ENCODE results near the gene SLC8A1.

Gene SLC8A1

DNA sequence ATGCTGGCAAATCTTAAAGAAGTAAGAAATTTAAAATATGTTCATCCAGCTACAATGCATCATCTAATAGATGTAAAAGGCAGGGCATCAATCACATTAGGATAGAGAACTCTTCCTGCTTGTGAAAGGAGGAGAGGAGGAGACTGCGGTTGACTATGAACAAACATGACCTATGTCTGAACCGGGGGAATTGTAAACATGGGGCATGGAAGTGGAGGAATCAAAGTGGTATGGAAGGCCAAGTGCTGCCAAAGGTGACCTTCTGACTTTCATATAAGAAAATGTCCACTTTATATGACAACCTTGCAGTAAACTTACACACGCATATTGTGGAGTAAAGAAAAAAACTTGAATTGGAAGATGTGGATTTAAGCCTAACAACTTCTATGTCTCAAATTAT is 20.0 kb upstream of the SLC8A1 start:
- Mint-ChIP-seq H3K27ac (no peak overlapping the region), H3K27me3 (no peaks in the 10 kb centered on the region), H3K4me3 (no peak overlapping the region), H3K4me1 (ENCODE audit: low read depth) (no peaks in the 10 kb centered on the region), H3K9me3 (ENCODE audit: low read depth) (no peaks in the 10 kb centered on the region), H3K36me3 (no peaks in the 10 kb centered on the region)

DNA sequence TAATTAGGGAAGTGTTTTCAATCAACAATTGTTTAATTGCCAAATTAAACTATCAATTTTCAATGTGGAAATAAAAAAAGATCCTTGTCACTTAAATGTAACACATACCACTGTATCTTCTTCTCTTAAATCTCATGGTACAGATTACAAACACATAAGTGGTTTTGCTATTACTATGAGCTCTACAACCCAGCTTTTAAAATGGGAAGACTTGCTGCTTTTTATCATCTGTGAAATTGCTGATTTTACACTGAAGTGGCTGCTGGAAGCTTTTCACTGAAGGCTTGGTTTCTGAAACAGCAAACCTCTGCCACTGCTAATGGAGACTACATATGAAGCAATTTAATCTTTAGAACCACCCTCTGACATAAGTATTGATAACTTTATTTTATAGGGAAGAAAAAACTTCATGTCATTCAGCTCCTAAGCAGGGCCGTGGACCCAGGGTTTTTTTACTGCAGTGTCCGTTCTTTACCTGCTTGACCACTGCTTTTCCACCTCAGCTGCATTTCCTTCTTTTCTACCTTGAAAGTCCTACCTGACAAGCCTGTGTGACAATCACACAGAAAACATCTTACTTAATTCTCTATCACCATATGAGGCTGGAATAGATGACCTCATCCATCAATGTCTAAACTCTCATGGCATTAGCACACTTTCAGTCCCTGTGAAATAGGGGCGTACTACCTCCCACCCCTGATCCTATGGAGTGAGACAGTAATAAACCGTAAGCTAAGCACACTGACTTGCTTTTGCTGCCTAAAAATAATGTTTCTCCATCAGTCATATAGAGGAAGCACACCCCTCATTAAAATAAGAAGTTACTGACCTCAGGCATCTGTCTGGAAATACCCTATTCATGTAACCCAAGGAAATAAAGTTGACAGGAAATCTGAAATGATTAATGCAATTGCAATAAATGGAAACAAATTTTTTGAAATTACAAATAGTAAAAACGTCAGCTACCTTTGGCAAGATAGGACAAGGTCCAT is 19.2 kb upstream of the SLC8A1 start:
- Mint-ChIP-seq H3K27me3 (no peaks in the 10 kb centered on the region), H3K4me3 (no peak overlapping the region), H3K4me1 (ENCODE audit: low read depth) (no peaks in the 10 kb centered on the region), H3K9me3 (ENCODE audit: low read depth) (no peaks in the 10 kb centered on the region), H3K36me3 (no peaks in the 10 kb centered on the region), H3K27ac (no peak overlapping the region)

DNA sequence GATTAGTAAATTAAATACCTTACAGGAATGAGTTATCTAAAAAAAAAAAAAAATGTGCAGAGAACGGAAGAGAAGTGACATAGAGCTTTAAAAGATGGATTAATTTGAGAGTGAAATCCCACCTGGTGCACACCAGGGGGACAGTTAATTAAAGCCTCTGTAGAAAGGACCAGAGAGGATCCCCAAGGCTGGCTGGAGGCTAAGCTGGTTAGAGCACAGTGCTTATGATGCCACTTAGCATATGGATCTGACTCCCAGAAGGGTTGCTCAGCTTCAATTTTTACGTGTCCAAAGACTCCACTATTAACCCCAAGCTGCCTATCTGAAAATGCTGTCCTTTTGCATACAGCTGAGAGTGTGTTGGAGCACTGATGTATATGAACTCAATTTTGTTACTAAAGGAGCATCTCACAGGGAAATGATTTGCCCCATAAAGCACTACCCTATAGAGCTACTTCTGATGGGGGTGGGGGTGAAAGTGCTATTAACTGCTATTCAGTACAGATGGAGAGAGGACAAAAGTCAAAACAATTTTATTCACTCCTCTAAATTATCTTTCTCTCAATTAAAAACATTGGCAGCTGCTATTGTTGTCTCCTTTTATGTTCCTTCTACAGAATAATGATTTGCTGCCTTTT is 15.2 kb upstream of the SLC8A1 start:
- no peaks in the 10 kb centered on the region for H3K4me1 Mint-ChIP-seq (ENCODE audit: low read depth)
- no peaks in the 10 kb centered on the region for H3K27me3 Mint-ChIP-seq
- H3K36me3 Mint-ChIP-seq: no peaks in the 10 kb centered on the region
- no peak overlapping the region for H3K27ac Mint-ChIP-seq
- H3K4me3 Mint-ChIP-seq: no peak overlapping the region
- H3K9me3 Mint-ChIP-seq (ENCODE audit: low read depth): no peaks in the 10 kb centered on the region

DNA sequence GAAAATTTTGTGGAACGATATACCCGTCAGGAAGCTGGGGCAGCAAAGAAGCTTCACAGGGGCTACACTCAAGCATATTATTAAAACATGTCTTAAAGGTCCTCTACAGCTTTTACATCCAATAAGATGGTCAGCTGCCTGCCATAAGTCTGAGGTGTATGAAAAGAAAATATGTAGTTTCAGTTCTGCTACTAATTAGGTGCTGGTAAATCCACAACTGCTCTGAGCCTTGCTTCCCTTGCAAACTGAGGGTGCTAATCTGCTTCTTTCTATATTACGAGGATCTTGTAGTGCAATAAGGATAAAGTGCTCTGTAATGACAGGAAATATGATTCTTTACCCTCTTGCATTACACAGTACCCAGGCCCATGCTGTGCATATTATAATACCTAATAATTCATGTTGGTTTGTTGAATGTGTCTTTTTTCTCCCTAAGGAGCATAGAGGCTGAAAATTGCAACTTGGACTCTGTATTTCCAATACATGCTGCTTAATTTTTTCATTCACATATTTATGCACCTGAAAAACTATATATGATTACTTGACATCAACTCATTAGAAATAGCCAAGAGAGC is 14.5 kb upstream of the SLC8A1 start:
- Mint-ChIP-seq H3K27me3 (no peaks in the 10 kb centered on the region), H3K4me3 (no peak overlapping the region), H3K4me1 (ENCODE audit: low read depth) (no peaks in the 10 kb centered on the region), H3K9me3 (ENCODE audit: low read depth) (no peaks in the 10 kb centered on the region), H3K36me3 (no peaks in the 10 kb centered on the region), H3K27ac (no peak overlapping the region)

DNA sequence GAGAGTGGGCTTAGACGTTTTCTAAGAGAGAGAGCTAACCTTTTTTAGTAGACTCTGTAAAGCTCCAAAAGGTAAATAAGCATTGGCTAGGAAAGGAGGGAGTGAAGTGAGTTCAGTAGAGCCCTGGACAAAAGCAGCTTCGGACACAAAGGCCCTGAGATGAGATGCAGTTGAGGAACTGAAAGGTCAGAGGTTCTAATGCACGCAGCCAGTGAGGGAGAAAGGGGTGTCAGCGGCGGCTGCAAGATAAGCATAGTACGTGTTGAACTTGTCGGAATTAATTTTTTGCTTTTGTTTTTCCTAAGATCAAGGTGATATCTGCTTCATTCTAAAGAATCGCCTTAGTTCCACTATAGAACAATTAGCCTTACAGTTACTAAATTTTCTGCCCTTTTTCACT is 11.2 kb upstream of the SLC8A1 start:
- Mint-ChIP-seq H3K27me3 (no peaks in the 10 kb centered on the region), H3K27ac (no peak overlapping the region), H3K36me3 (no peaks in the 10 kb centered on the region), H3K4me3 (no peak overlapping the region), H3K9me3 (ENCODE audit: low read depth) (no peaks in the 10 kb centered on the region), H3K4me1 (ENCODE audit: low read depth) (no peaks in the 10 kb centered on the region)

DNA sequence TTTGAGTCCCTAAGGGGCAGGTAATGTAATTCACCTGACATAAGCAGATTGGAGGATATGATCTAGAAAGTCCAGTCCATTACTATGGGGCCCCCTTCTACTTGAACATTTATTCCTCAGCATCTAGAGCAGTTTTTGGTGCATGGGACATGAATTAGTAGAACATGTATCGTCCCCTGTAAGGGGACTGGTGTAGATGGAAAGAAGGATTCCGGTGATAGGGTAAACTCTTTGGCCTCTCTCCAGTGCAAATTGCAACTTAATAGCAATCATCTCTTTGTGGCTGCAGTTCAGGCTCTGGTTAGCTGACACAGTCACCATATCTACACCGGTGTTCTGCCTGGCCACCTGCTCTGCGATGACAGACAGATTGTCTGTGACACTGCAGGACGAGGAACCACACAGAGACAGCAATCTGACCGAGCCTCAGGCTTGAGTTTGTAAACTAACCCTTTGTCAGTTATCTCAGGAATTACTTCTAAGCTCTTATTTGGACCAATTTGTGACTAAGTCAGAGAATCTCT is 6.4 kb upstream of the SLC8A1 start:
- Mint-ChIP-seq H3K4me1 (ENCODE audit: low read depth) (no peaks in the 10 kb centered on the region), H3K36me3 (no peaks in the 10 kb centered on the region), H3K27ac (no peak overlapping the region), H3K9me3 (ENCODE audit: low read depth) (no peaks in the 10 kb centered on the region), H3K27me3 (peaks cover 2% of the 10 kb centered on the region), H3K4me3 (no peak overlapping the region)

DNA sequence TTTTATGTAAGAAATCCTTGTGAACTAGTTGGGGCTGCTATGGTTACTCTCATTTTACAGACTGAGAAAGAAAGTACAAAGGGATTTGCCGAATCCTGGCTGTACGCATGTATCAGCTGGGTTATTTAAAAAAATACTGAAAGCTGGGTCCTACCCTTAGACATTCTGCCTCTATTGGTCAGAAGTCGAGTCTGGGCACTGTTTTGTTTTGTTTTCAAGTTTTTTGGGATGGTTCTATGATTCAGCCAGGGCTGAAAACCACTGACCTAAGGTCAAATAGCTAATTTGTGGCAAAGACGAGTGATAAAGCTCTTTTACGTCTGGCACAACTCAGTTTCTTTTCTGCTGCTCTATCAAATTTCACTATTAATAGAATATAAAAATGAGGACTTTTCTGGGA is 5.9 kb upstream of the SLC8A1 start:
- no peaks in the 10 kb centered on the region for H3K9me3 Mint-ChIP-seq (ENCODE audit: low read depth)
- no peak overlapping the region for H3K27ac Mint-ChIP-seq
- H3K27me3 Mint-ChIP-seq: peaks cover 5% of the 10 kb centered on the region
- H3K4me3 Mint-ChIP-seq: no peak overlapping the region
- H3K4me1 Mint-ChIP-seq (ENCODE audit: low read depth): no peaks in the 10 kb centered on the region
- H3K36me3 Mint-ChIP-seq: no peaks in the 10 kb centered on the region

DNA sequence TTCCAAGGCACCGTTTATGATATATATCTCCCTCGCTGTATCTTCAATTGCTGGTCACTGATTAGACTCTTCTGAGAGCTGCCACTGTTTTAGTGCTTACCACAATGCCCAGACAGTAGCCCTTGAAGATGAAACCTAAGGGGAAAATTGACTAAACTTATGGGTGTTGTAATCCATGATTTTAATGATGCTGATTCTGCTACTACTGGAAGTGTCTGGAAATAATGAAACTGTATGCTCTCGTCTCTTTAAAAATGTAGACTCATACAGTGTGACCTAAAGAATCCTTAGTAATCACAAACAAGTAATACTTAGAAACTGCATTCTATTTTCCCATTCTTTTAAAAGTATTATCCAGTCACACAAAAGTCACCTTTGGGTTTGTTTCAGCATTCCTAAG is 5.5 kb upstream of the SLC8A1 start:
- no peaks in the 10 kb centered on the region for H3K36me3 Mint-ChIP-seq
- no peaks in the 10 kb centered on the region for H3K9me3 Mint-ChIP-seq (ENCODE audit: low read depth)
- no peak overlapping the region for H3K4me3 Mint-ChIP-seq
- peaks cover 3% of the 10 kb centered on the region for H3K4me1 Mint-ChIP-seq (ENCODE audit: low read depth)
- H3K27me3 Mint-ChIP-seq: peaks cover 10% of the 10 kb centered on the region
- no peak overlapping the region for H3K27ac Mint-ChIP-seq

DNA sequence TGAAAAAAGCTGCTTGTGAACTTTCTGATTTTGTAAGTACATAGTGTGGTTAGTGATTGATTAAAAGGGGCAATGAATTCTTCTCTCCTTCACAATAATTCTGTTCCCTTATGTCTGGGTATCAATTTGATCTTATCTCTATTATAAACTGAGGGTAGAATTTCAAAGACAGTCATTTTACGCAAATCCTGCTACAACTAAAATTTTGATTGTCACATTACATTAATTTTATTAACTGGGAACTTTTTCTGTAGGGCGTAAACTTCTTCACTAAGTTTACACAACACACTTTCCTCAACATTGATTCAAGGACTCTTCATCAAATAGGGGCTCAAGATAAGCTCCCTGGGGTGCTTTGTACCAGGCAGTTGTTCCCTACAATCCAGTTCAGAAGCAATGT is 5.0 kb upstream of the SLC8A1 start:
- Mint-ChIP-seq H3K9me3 (ENCODE audit: low read depth) (no peaks in the 10 kb centered on the region), H3K27ac (no peak overlapping the region), H3K36me3 (no peaks in the 10 kb centered on the region), H3K4me1 (ENCODE audit: low read depth) (peaks cover 5% of the 10 kb centered on the region), H3K27me3 (peaks cover 11% of the 10 kb centered on the region), H3K4me3 (no peak overlapping the region)

DNA sequence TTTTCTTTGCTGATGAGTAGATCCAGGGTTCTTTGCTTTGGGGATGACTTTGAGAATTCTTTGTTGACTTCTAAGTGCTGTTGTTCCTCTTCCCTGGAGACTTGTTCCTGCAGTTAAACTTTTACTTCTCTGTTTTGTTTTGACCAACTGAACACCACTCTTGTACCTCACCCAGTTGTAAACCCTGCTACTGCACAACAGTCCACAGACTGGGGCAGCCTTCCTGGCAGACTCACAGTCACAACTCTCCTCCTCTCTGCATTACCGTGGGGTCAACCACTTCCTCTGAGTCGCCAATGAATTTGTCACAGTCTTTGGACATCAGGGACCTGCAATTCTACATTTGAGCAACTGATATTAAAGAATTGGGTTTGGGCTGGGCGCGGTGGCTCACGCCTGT is 3.8 kb upstream of the SLC8A1 start:
- Mint-ChIP-seq H3K36me3 (no peaks in the 10 kb centered on the region), H3K4me1 (ENCODE audit: low read depth) (peaks cover 9% of the 10 kb centered on the region), H3K9me3 (ENCODE audit: low read depth) (no peaks in the 10 kb centered on the region), H3K4me3 (no peak overlapping the region), H3K27me3 (peaks cover 14% of the 10 kb centered on the region), H3K27ac (no peak overlapping the region)

DNA sequence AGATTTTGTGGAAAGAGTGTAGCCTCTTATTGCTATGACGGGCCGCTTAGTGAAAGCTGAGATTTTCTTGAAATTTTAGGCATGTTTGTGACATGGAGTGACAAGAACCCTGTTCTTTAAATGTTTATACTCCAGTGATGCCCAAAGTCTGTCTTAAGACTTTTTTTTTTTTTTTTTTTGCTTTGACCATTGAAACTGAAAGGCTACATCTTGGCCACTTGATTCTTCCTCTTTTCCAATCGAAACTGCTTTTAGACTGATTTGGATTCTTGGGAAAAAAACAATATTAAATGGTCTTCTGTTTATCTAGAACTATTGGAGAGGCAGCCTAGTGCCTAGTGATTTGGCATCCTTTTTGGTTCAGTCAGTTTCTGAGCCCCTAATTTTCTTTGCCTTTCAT is 2.4 kb upstream of the SLC8A1 start:
- H3K4me3 Mint-ChIP-seq: no peak overlapping the region
- H3K27ac Mint-ChIP-seq: no peak overlapping the region
- peaks cover 18% of the 10 kb centered on the region for H3K27me3 Mint-ChIP-seq
- no peaks in the 10 kb centered on the region for H3K9me3 Mint-ChIP-seq (ENCODE audit: low read depth)
- H3K4me1 Mint-ChIP-seq (ENCODE audit: low read depth): peaks cover 12% of the 10 kb centered on the region
- no peaks in the 10 kb centered on the region for H3K36me3 Mint-ChIP-seq

DNA sequence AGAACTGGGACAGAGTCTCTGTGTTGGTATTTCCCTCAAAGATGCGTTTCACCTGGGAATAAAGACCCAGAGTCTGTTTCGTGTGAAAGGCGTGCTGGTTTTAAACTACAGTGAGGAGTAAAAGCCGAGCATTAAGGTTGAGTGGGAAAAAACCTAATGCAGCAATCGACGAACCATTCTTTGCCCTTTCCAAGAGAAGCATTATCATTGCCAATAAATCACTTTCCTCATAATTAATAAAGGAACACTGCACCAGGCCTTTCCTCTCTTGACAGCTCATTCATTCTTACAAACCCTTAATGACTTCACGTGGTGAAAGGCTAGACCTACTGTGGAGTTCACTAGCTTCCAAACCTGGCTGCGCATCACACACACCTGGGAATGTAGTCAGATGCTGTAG is 896 bp upstream of the SLC8A1 start:
- Mint-ChIP-seq H3K4me1 (ENCODE audit: low read depth) (peaks cover 12% of the 10 kb centered on the region), H3K36me3 (no peaks in the 10 kb centered on the region), H3K27me3 (peaks cover 22% of the 10 kb centered on the region), H3K4me3 (peak overlapping the region; percentile 80), H3K9me3 (ENCODE audit: low read depth) (no peaks in the 10 kb centered on the region), H3K27ac (no peak overlapping the region)

DNA sequence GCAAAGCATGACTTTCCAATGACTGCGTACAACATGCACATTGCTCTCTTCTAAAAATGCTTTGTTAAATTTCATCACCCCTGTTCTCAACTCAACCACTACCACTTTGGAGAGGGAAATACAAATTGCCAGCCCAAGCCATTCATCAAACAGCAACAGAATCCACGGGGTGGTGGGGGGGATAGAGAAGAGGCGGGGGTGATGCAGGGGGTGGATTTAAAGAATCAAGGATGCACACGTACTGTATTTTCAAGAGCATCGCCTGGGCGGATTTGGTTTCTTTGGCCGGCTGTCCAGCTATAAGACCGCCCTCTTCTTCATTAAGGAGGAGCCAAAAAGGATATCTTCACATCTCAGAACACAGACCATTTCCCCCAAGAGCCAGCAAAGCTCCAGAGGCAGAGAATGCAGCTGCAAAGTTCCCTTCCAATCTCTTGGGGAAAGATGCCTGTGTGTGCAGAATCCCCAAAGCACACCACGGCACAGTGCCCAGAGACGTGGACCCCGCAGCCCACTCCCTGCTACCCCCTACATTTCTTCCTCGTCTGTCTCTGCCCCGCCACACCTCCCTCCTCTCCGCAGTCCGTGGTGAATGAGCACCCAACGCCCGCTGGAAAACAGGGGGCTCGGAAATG is 977 bp downstream of the SLC8A1 start:
- no peaks in the 10 kb centered on the region for H3K9me3 Mint-ChIP-seq (ENCODE audit: low read depth)
- H3K4me1 Mint-ChIP-seq (ENCODE audit: low read depth): peaks cover 12% of the 10 kb centered on the region
- H3K27me3 Mint-ChIP-seq: peaks cover 22% of the 10 kb centered on the region
- H3K36me3 Mint-ChIP-seq: no peaks in the 10 kb centered on the region
- H3K27ac Mint-ChIP-seq: no peak overlapping the region
- H3K4me3 Mint-ChIP-seq: peak overlapping the region; percentile 75

DNA sequence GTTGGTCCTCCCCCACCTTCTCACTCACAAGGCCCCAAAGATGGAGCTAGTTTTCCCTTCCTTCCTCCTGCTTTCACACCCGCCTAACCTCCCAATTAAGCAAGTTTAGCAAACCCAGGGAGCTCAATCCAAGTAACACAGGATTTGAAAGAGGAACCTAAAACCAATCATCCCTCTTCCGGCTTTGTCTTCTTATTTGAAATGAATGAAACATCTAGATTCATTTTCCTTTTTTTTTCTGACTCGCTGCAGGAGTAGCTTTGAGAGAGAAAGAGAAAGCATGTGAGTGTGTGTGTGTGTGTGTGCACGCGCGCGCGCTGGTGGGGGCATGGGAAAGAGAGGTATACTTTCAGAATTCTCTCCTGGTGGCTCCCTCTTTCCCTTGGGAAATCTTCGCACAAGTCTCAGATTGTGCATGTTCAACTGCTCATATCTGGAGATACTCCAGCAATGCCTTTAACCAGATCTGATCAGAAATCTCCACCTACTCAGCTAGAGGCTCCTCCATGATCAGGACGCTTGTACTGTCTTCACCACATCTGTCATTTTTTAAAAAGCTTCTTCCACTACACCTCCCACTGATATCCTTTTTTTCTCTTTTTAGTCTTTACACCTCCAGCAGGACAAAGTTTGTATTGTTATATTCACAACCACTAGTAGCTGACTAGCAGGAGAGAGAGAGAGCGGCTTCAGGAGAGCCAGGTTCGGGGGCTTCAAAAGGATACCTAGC is 1.7 kb downstream of the SLC8A1 start:
- no peaks in the 10 kb centered on the region for H3K36me3 Mint-ChIP-seq
- no peak overlapping the region for H3K27ac Mint-ChIP-seq
- H3K9me3 Mint-ChIP-seq (ENCODE audit: low read depth): no peaks in the 10 kb centered on the region
- peaks cover 20% of the 10 kb centered on the region for H3K27me3 Mint-ChIP-seq
- peaks cover 12% of the 10 kb centered on the region for H3K4me1 Mint-ChIP-seq (ENCODE audit: low read depth)
- no peak overlapping the region for H3K4me3 Mint-ChIP-seq
